HG03432 (cell line): ENCODE results near the gene NPLOC4.

Experiments used
- ATAC-seq: cut with Tn5 transposase; IDR thresholded peaks from one replicate; pipeline ENCODE4 v1.9.1; 2021; ENCODE audit warnings: mild to moderate bottlenecking, moderate library complexity; ENCODE audit not compliant: unreplicated experiment

NPLOC4 gene

DNA sequence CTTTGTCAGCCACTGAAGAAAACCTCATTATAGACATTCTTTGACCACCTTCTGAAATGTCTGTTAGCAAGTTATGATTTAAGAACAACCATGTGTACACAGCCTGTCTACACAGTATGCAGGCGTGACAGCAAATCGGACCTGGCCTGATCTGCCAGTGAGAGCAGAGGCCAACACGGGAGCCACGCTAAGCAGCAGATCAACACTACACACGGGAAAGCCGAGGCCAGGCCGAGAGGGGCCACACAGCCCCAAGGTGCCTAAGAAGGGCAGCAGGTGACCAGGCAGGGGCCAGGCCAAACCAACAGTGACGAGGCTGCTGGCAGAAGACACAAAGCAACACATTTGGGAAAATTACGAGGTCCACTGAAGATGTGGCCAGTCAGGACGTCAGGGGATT is 68.5 kb downstream of the NPLOC4 start:
- no peak for ATAC-seq

- no peak for ATAC-seq
Observed at GRCh38 chr17:81567191-81567590, 69.7 kb downstream of the NPLOC4 start.

DNA sequence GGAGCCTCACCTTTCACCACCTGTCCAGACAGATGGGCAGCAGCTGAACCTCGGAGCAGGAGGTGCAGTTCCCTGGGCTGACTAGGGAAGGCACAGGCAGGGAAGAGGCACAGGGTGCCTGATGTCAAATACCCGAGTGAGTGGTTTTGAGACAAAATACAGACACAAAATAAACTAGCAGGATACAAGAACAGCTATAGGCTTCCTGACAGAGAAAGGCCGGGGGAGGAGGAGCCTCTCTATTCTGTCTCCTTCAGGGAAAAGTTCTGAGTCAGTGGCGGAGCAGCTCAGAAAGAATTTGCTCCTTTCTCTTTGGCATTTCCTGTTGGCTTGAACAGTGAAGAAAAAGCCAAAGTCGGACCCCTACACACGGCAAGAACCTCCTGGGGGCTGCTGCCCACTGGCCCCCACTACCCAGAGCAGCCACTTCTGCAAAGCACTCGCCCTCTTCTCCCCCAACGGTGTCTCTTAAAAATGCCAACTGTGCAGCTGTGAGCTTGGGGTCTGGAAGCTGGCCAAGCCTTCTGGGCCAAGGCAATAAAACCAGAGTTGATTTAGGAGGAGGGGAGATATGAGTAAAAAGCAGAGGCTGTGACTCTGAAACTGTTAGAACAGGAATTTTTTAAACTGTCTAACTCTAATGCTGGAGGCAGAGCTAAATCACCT is 70.3 kb downstream of the NPLOC4 start:
- no peak for ATAC-seq

GRCh38 chr17:81565231-81565630 is 71.7 kb downstream of the NPLOC4 start:
- no peak for ATAC-seq

DNA sequence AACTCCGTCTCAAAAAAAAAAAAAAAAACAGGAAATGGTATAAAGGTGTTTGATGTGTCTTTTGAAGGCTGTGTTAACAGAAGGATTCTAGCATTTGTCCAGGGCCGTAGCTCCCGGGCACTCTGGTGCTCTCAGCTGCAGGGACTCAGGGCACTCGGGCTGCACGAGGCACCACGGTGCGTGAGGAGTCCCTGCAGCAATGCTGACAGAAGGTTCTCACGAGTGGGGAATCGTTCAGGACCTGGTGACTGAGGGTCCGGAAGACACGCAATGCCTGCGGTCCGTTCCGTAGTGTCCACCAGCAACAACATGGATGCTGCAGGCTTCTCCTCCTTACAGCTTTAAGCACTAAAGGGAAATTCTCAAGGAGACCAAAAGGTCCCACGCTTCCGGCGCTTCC is 72.1 kb downstream of the NPLOC4 start:
- ATAC-seq, result no peak

- ATAC-seq, result no peak
Observed at GRCh38 chr17:81563861-81564586, 72.9 kb downstream of the NPLOC4 start.

DNA sequence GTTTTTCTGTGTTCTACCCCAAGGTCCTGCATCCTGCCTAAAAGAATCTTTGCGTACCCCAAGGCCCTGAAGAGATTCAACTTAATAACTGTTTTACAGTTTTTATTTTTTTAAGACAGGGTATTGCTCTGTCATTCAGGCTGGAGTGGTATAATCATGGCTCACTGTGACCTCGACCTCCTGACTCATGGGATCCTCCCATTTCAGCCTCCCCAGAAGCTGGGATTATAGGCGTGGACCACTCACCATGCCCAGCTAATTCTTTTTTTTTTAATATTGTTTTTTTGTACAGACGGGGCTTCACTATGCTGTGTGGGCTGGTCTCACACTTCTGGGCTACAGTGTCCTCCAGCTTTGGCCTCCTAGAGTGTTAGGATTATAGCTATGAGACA is 75.4 kb downstream of the NPLOC4 start:
- ATAC-seq, result no peak

DNA sequence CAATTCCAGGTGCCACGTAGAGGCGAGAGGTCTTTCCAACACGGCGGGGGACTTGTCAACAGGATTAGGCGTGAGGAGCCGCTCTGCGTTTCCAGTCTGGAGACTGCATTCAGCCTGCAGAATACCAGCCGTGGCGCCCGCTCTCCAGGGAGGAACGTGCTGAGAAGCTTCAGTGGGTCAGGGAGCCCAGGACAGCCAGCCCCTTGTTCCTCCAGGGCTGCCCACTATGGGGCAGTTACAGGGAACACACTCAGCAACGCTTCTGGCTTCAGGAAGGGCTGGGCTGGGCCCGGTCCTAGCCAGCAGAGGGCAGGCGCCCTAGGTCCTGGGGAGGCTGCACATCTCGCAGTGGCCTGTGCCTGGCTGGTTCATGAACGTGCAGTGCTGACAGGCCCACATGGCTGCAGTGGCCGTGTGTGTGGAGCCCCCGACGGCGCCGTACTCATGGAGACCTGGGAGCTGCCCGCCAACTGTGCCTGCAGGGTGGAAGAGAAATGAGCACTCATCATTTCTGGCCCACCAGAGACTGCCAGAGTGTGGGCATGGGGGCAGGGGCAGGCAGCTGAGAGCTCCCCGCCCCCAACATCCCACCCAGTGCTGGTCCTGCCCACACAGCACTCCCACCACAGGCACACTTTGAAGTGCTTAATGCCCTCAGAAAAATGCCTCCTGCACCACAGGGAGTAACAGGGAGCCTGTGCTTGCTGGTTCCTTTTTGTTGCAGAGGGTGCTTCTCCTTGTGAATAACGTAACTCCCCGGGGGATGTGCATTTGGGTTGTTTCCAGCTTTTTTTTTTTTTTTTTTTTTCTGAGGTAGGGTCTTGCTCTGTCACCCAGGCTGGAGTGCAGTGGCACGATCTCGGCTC is 77.7 kb downstream of the NPLOC4 start:
- ATAC-seq, result no peak

GRCh38 chr17:81558115-81558468 is 78.8 kb downstream of the NPLOC4 start:
- no peak for ATAC-seq

DNA sequence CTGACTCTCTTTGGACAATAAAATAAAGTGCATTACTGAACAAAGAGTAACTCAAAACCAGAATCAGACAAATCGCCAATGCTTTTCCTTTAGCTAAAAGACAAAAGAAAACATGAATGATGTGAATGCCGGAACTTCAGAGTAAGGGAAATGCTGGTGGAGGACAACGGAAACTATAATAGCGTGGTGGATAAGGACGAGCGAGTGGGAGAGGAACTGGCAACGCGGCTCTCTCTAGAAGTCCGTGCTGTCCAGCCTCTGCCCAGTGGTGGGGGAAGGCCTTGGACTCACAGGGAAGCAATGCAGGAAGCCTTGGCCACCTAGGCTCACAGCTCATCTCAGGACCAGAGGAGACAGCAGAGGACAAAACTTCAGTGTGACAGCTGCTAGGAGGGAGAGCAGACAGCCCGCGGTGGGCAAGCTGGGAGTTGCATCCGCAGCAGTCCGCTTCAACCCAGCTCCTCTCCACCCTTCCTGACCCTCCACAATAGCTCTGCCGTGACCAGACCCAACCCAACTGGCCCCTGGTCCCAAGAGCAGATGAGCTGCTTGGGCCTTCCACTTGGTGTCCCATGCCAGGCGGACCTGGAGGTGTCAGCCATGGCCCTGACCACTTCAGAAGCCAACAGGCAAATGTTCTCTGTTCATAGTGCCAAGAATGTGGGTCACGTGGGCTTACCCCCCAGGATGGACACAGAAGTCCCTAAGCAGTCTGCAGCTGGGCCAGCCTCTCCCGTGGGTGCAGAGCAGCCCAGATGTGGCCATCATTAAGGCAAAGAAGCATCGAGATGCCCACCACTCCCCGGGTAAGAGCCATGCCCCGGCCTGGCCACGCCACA is 79.4 kb downstream of the NPLOC4 start:
- ATAC-seq, result no peak

GRCh38 chr17:81556863-81557262 is 80.0 kb downstream of the NPLOC4 start:
- ATAC-seq, result no peak

DNA sequence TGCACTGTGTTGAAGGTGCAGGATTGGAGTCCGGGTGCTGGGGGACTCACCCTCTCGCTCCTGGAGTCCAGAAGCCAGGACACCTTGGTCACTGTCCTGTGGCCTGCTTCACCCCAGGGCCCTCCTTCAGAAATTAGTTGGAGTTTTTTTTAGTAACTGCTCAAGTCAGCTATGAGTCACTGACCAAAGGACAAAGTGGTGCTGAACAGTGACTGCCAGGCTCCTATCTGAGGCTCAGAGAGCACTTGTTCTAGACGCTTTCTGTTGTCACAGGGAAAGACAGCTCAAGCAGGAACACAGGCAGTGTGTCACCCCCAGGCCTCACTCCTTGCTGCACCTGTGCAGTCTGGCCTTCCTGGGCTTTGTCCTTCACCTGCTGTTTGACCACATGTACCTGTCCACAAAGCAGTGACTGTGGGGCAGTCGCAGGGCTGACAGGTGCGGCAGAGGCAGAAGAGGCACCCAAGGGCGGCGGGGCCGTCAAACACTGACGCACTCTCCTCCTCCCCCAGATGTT is 80.7 kb downstream of the NPLOC4 start:
- no peak for ATAC-seq

- ATAC-seq, result no peak
Observed at GRCh38 chr17:81553616-81554181, 83.2 kb downstream of the NPLOC4 start.

- peak; percentile 32 for ATAC-seq
Observed at GRCh38 chr17:81553018-81553615, 83.8 kb downstream of the NPLOC4 start.

DNA sequence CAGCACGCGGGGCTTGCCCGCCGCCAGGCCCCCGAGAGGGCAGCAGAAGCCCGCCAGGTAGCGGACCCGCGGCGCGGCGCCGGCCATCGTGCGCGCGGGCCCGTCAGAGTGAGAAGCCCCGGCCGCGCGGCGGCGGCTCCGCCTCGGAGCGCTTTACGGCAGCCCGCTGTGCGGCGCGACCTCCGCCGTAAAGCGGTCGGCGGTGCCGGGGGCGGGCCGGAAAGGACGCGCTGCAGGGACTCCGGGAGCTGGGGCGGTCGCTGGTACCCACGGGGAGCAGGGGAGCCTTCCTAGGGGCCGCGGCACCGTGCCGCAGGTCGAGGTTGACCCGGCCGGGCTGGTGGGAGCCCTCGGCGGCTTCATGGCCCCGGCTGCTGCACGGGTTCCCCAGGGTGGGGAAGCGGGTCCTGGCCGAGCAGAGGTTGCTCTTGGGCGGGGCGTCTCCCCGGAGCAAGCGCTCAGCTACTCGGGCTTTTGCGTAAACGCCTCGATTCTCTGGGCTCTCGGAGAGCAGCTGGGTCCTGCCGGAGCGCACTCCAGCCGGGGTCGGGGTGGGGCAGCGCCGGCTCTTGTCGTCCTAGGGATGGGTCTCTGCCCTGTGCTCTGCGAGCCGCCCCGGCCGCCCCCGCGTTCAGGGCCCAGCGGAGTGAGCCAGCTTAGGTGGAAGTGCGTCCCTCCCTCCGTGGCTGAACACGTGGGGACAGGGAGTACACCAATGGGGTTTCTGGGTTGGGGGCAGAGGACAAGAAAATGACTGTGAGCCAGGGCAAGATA is 84.5 kb downstream of the NPLOC4 start, which contains the start of gene FAAP100:
Gene FAAP100, minus strand, starts transcription at position 110 of the 774 bp plus-strand sequence. Its CDS starts 23 bp downstream, at position 87.
- ATAC-seq, result peak; percentile 51

- peak; percentile 30 for ATAC-seq
Observed at GRCh38 chr17:81551458-81552243, 85.3 kb downstream of the NPLOC4 start.

- ATAC-seq, result no peak
Observed at GRCh38 chr17:81550830-81551457, 86.0 kb downstream of the NPLOC4 start.

DNA sequence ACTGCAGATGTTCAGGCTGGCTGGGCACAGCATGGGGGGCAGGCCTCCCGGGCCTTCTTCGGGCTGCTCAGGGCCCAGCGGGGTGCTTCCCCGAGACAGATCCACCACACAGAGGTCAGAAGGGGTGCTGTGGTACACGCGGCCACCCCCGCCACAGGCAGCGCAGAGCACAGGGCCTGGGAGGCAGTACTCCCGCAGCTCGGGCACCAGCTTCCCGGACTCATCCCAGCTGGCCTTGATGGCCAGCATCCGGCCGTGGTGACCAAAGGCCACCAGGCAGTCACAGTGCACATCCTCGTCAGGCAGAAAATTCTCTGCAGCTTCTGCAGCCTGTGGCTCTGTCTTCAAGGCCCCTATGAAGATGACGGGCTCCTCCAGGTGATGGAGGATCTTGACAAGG is 86.6 kb downstream of the NPLOC4 start:
- no peak for ATAC-seq
